SK-N-SH treated with all-trans-retinoic acid at 6 μM for 48 hours (cell line): ENCODE data around the gene GRAMD1B.

Experiments used
- OSR1 ChIP-seq: fragments of 250-450 bp; sonication (Bioruptor Pico); IDR thresholded peaks from 2 replicates; pipeline ENCODE4 v1.8.0; 2022; ENCODE audit warnings: moderate library complexity, mild to moderate bottlenecking, inconsistent platforms
- TCF4 ChIP-seq: fragments of 250-450 bp; sonication (Bioruptor Pico); IDR thresholded peaks from 2 replicates; pipeline ENCODE4 v1.8.0; 2021; ENCODE audit warnings: mild to moderate bottlenecking, moderate library complexity, borderline replicate concordance

GRCh38 chr11:123478352-123478987, 48.4 kb downstream of the GRAMD1B start:
- TF ChIP-seq TCF4, result no peak
- no peak for TF ChIP-seq OSR1
